OCI-LY3 (cell line): ENCODE measurements around the gene PC.

Experiments
- H2AFZ ChIP-seq: fragments of 200-600, 300-600 bp; shearing (Covaris generic); 2 replicates; pipeline ENCODE4 v1.6.0; 2014; ENCODE audit warnings: antibody characterized with exemption, low read depth, low read length
- H3K27ac ChIP-seq: fragments of 200-600, 300-600 bp; sonication (generic); 2 replicates; pipeline ENCODE4 v1.5.1; 2014; ENCODE audit warnings: mild to moderate bottlenecking, low read length, moderate library complexity, mixed read lengths
- H3K27me3 ChIP-seq: fragments of 200-600, 300-600 bp; sonication (generic); 2 replicates; pipeline ENCODE4 v1.6.1; 2014; ENCODE audit warnings: low read depth, low read length, mixed read lengths
- H3K36me3 ChIP-seq: fragments of 200-600, 300-600 bp; sonication (generic); replicated peaks from 2 replicates; pipeline ENCODE3; 2014; ENCODE audit warnings: low read depth, low read length, mixed read lengths
- H3K4me1 ChIP-seq: fragments of 300-600, 200-600 bp; sonication (generic); 2 replicates; pipeline ENCODE4 v1.6.1; 2014; ENCODE audit warnings: low read length, mixed read lengths
- H3K4me2 ChIP-seq: fragments of 200-600, 300-600 bp; sonication (generic); 2 replicates; pipeline ENCODE4 v1.6.1; 2014; ENCODE audit warnings: low read length, mixed read lengths
- H3K4me3 ChIP-seq: fragments of 300-600, 200-600 bp; sonication (generic); 2 replicates; pipeline ENCODE4 v1.5.1; 2014; ENCODE audit warnings: antibody characterized with exemption, mild to moderate bottlenecking, low read length, moderate library complexity
- H3K79me2 ChIP-seq: fragments of 300-600, 200-600 bp; shearing (Covaris generic); 2 replicates; pipeline ENCODE4 v1.6.1; 2014; ENCODE audit warnings: mild to moderate bottlenecking, low read length, mixed read lengths
- H3K9ac ChIP-seq: fragments of 300-600, 200-600 bp; shearing (Covaris generic); 2 replicates; pipeline ENCODE4 v1.6.0; 2014; ENCODE audit warnings: mild to moderate bottlenecking, low read length, moderate library complexity
- H3K9me3 ChIP-seq: fragments of 200-600, 300-600 bp; shearing (Covaris generic); 2 replicates; pipeline ENCODE4 v1.6.1; 2014; ENCODE audit warnings: low read length, mixed read lengths; ENCODE audit not compliant: insufficient read depth
- H4K20me1 ChIP-seq: fragments of 200-600, 300-600 bp; sonication (generic); 2 replicates; pipeline ENCODE4 v1.6.1; 2016; ENCODE audit warnings: low read length, mixed read lengths; ENCODE audit not compliant: insufficient read depth
- CTCF ChIP-seq: fragments of 200-600, 300-600 bp; sonication (generic); IDR thresholded peaks from 2 replicates; pipeline ENCODE4 v1.5.1; 2014; ENCODE audit warnings: antibody characterized with exemption, low read length, low read depth
- EZH2phosphoT487 ChIP-seq: fragments of 200-600 bp; shearing (Covaris generic); IDR thresholded peaks from 2 replicates; pipeline ENCODE4 v1.6.1; 2018; ENCODE audit warnings: antibody characterized with exemption, mixed run types, low read depth

PC gene

GRCh38 chr11:66859686-66860448, 98.3 kb downstream of the PC start:
- H3K4me2 ChIP-seq: no peak overlapping the region
- no peaks in the 10 kb centered on the region for H3K27me3 ChIP-seq
- TF ChIP-seq CTCF (no peak), EZH2phosphoT487 (no peak)
- no peak overlapping the region for H3K9ac ChIP-seq
- peaks cover 4% of the 10 kb centered on the region for H3K36me3 ChIP-seq
- no peak overlapping the region for H2AFZ ChIP-seq
- H3K27ac ChIP-seq: no peak overlapping the region
- no peaks in the 10 kb centered on the region for H3K9me3 ChIP-seq
- peaks cover 8% of the 10 kb centered on the region for H3K79me2 ChIP-seq
- no peaks in the 10 kb centered on the region for H4K20me1 ChIP-seq
- peaks cover 16% of the 10 kb centered on the region for H3K4me1 ChIP-seq
- H3K4me3 ChIP-seq: no peak overlapping the region

GRCh38 chr11:66858939-66859685, 99.1 kb downstream of the PC start:
- no peaks in the 10 kb centered on the region for H4K20me1 ChIP-seq
- H3K27me3 ChIP-seq: no peaks in the 10 kb centered on the region
- H3K79me2 ChIP-seq: peaks cover 8% of the 10 kb centered on the region
- no peak overlapping the region for H3K4me2 ChIP-seq
- H3K9ac ChIP-seq: no peak overlapping the region
- peaks cover 4% of the 10 kb centered on the region for H3K36me3 ChIP-seq
- H2AFZ ChIP-seq: no peak overlapping the region
- H3K9me3 ChIP-seq: no peaks in the 10 kb centered on the region
- H3K4me3 ChIP-seq: no peak overlapping the region
- no peak for TF ChIP-seq CTCF
- no peak for TF ChIP-seq EZH2phosphoT487
- no peak overlapping the region for H3K27ac ChIP-seq
- H3K4me1 ChIP-seq: peaks cover 10% of the 10 kb centered on the region

- Histone ChIP-seq H3K36me3 (peaks cover 4% of the 10 kb centered on the region), H4K20me1 (no peaks in the 10 kb centered on the region), H3K9ac (no peak overlapping the region), H3K4me3 (no peak overlapping the region), H3K4me1 (peaks cover 10% of the 10 kb centered on the region), H2AFZ (no peak overlapping the region), H3K4me2 (no peak overlapping the region), H3K27ac (no peak overlapping the region), H3K79me2 (peaks cover 8% of the 10 kb centered on the region), H3K27me3 (no peaks in the 10 kb centered on the region), H3K9me3 (no peaks in the 10 kb centered on the region)
- TF ChIP-seq CTCF (no peak), EZH2phosphoT487 (no peak)
Observed at GRCh38 chr11:66858186-66858938, 99.8 kb downstream of the PC start.

- Histone ChIP-seq H3K27ac (no peak overlapping the region), H3K27me3 (no peaks in the 10 kb centered on the region), H3K9me3 (no peaks in the 10 kb centered on the region), H4K20me1 (no peaks in the 10 kb centered on the region), H3K9ac (peak overlapping the region; percentile 72; the same call in 1 of the 2 replicates), H3K4me2 (peak overlapping the region; percentile 86), H3K36me3 (peaks cover 4% of the 10 kb centered on the region), H3K4me1 (peaks cover 10% of the 10 kb centered on the region), H3K4me3 (peak overlapping the region; percentile 89), H3K79me2 (peaks cover 8% of the 10 kb centered on the region), H2AFZ (no peak overlapping the region)
- TF ChIP-seq EZH2phosphoT487 (no peak), CTCF (no peak)
Observed at GRCh38 chr11:66857927-66858185, 100.3 kb downstream of the PC start.
